ENCODE measurements around the gene PRKN.

Gene PRKN

GRCh38 chr6:161400671-161401070 lies 1326.9 kb downstream of the PRKN start:
- Histone ChIP-seq H3K4me2 (no peak overlapping the region), H3K27ac (no peak overlapping the region), H3K36me3 (ENCODE audit: insufficient read depth) (no peaks in the 10 kb centered on the region), H4K20me1 (ENCODE audit: insufficient read depth) (no peaks in the 10 kb centered on the region), H3K79me2 (ENCODE audit: insufficient read depth, low read depth) (no peaks in the 10 kb centered on the region), H3K27me3 (ENCODE audit: insufficient read depth, low read depth) (no peaks in the 10 kb centered on the region), H3K9ac (no peak overlapping the region), H3K4me3 (IDR thresholded peaks at IDR 0.05; ENCODE audit: insufficient read depth, low read depth, low read length) (no peak overlapping the region), H3K4me1 (ENCODE audit: low read depth, poor library complexity, severe bottlenecking) (no peaks in the 10 kb centered on the region), H2AFZ (ENCODE audit: low read depth) (no peak overlapping the region)
- TF ChIP-seq, protein P1, sequence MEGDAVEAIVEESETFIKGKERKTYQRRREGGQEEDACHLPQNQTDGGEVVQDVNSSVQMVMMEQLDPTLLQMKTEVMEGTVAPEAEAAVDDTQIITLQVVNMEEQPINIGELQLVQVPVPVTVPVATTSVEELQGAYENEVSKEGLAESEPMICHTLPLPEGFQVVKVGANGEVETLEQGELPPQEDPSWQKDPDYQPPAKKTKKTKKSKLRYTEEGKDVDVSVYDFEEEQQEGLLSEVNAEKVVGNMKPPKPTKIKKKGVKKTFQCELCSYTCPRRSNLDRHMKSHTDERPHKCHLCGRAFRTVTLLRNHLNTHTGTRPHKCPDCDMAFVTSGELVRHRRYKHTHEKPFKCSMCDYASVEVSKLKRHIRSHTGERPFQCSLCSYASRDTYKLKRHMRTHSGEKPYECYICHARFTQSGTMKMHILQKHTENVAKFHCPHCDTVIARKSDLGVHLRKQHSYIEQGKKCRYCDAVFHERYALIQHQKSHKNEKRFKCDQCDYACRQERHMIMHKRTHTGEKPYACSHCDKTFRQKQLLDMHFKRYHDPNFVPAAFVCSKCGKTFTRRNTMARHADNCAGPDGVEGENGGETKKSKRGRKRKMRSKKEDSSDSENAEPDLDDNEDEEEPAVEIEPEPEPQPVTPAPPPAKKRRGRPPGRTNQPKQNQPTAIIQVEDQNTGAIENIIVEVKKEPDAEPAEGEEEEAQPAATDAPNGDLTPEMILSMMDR (conservative IDR thresholded peaks at IDR 0.05; ENCODE audit: low read depth, low read length) = no peak

- no peak overlapping the region for H3K4me3 ChIP-seq (IDR thresholded peaks at IDR 0.05; ENCODE audit: insufficient read depth, low read depth, low read length)
- H3K4me1 ChIP-seq (ENCODE audit: low read depth, poor library complexity, severe bottlenecking) = no peaks in the 10 kb centered on the region
- H3K79me2 ChIP-seq (ENCODE audit: insufficient read depth, low read depth) = no peaks in the 10 kb centered on the region
- no peak overlapping the region for H3K4me2 ChIP-seq
- H2AFZ ChIP-seq (ENCODE audit: low read depth) = no peak overlapping the region
- H4K20me1 ChIP-seq (ENCODE audit: insufficient read depth) = no peaks in the 10 kb centered on the region
- no peak overlapping the region for H3K27ac ChIP-seq
- H3K27me3 ChIP-seq (ENCODE audit: insufficient read depth, low read depth) = no peaks in the 10 kb centered on the region
- H3K36me3 ChIP-seq (ENCODE audit: insufficient read depth) = no peaks in the 10 kb centered on the region
- H3K9ac ChIP-seq = no peak overlapping the region
- TF ChIP-seq, protein P1 (conservative IDR thresholded peaks at IDR 0.05; ENCODE audit: low read depth, low read length) = no peak
These were observed 1331.0 kb downstream of the PRKN start for GRCh38 chr6:161396539-161396938.

- H4K20me1 ChIP-seq (ENCODE audit: insufficient read depth) = no peaks in the 10 kb centered on the region
- no peak overlapping the region for H3K4me3 ChIP-seq (IDR thresholded peaks at IDR 0.05; ENCODE audit: insufficient read depth, low read depth, low read length)
- no peaks in the 10 kb centered on the region for H3K4me1 ChIP-seq (ENCODE audit: low read depth, poor library complexity, severe bottlenecking)
- H3K79me2 ChIP-seq (ENCODE audit: insufficient read depth, low read depth) = no peaks in the 10 kb centered on the region
- TF ChIP-seq, protein P1 (conservative IDR thresholded peaks at IDR 0.05; ENCODE audit: low read depth, low read length) = no peak
- no peak overlapping the region for H3K4me2 ChIP-seq
- no peak overlapping the region for H3K27ac ChIP-seq
- H2AFZ ChIP-seq (ENCODE audit: low read depth) = no peak overlapping the region
- H3K36me3 ChIP-seq (ENCODE audit: insufficient read depth) = no peaks in the 10 kb centered on the region
- H3K27me3 ChIP-seq (ENCODE audit: insufficient read depth, low read depth) = no peaks in the 10 kb centered on the region
- H3K9ac ChIP-seq = no peak overlapping the region
These were observed 1331.8 kb downstream of the PRKN start for GRCh38 chr6:161395716-161396231.

DNA sequence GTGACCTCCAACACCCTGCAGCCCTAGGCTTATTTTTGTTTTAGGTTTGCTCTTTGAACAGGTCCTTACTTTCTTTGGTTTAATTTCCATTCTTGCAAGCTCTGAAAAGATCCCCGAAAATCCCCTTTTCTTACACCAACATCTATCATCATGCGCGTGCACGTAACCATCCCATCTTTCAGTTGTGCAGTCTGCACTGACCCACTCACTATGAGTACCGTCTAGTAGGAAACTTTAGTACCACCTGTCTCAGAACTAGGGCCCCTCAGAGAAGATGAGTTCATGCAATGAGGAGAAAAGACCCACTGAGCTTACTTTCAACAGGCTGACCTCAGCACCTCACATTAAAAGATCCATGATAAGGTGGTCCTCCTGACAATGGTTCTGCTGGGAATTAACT lies 1333.1 kb downstream of the PRKN start:
- Histone ChIP-seq H3K4me2 (no peak overlapping the region), H3K9ac (no peak overlapping the region), H3K4me1 (ENCODE audit: low read depth, poor library complexity, severe bottlenecking) (no peaks in the 10 kb centered on the region), H2AFZ (ENCODE audit: low read depth) (no peak overlapping the region), H4K20me1 (ENCODE audit: insufficient read depth) (no peaks in the 10 kb centered on the region), H3K36me3 (ENCODE audit: insufficient read depth) (no peaks in the 10 kb centered on the region), H3K27ac (no peak overlapping the region), H3K27me3 (ENCODE audit: insufficient read depth, low read depth) (no peaks in the 10 kb centered on the region), H3K79me2 (ENCODE audit: insufficient read depth, low read depth) (no peaks in the 10 kb centered on the region), H3K4me3 (IDR thresholded peaks at IDR 0.05; ENCODE audit: insufficient read depth, low read depth, low read length) (no peak overlapping the region)
- TF ChIP-seq, protein P1 (conservative IDR thresholded peaks at IDR 0.05; ENCODE audit: low read depth, low read length) = no peak
